Measurements from ENCODE around the gene IL17RE.

IL17RE gene

DNA sequence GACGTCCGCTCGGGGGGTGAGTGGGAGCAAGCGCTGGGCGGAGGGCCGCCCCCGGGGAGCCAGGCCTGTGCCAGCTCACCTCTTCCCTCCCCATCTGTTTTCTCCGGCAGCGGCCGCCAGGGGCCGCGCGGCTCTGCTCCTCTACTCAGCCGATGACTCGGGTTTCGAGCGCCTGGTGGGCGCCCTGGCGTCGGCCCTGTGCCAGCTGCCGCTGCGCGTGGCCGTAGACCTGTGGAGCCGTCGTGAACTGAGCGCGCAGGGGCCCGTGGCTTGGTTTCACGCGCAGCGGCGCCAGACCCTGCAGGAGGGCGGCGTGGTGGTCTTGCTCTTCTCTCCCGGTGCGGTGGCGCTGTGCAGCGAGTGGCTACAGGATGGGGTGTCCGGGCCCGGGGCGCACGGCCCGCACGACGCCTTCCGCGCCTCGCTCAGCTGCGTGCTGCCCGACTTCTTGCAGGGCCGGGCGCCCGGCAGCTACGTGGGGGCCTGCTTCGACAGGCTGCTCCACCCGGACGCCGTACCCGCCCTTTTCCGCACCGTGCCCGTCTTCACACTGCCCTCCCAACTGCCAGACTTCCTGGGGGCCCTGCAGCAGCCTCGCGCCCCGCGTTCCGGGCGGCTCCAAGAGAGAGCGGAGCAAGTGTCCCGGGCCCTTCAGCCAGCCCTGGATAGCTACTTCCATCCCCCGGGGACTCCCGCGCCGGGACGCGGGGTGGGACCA lies 30.4 kb downstream of the IL17RE start:
- TF ChIP-seq, protein P1, sequence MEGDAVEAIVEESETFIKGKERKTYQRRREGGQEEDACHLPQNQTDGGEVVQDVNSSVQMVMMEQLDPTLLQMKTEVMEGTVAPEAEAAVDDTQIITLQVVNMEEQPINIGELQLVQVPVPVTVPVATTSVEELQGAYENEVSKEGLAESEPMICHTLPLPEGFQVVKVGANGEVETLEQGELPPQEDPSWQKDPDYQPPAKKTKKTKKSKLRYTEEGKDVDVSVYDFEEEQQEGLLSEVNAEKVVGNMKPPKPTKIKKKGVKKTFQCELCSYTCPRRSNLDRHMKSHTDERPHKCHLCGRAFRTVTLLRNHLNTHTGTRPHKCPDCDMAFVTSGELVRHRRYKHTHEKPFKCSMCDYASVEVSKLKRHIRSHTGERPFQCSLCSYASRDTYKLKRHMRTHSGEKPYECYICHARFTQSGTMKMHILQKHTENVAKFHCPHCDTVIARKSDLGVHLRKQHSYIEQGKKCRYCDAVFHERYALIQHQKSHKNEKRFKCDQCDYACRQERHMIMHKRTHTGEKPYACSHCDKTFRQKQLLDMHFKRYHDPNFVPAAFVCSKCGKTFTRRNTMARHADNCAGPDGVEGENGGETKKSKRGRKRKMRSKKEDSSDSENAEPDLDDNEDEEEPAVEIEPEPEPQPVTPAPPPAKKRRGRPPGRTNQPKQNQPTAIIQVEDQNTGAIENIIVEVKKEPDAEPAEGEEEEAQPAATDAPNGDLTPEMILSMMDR (IDR thresholded peaks at IDR 0.05; ENCODE audit: poor library complexity, severe bottlenecking) = peak; percentile 89
- Histone ChIP-seq H3K9me3 (ENCODE audit: severe bottlenecking) (no peaks in the 10 kb centered on the region), H3K4me3 (ENCODE audit: severe bottlenecking) (peak overlapping the region; percentile 58), H3K27me3 (ENCODE audit: insufficient read depth, poor library complexity, severe bottlenecking) (no peaks in the 10 kb centered on the region), H3K36me3 (ENCODE audit: low read depth) (peaks cover 28% of the 10 kb centered on the region), H3K27ac (ENCODE audit: poor library complexity, severe bottlenecking) (peak overlapping the region; percentile 83), H3K4me1 (ENCODE audit: insufficient read depth, poor library complexity, severe bottlenecking) (peaks cover 15% of the 10 kb centered on the region)
- ATAC-seq (ENCODE audit: low read depth) (peak; percentile 69), DNase-seq (ENCODE audit: low spot score) (peak; percentile 78)

DNA sequence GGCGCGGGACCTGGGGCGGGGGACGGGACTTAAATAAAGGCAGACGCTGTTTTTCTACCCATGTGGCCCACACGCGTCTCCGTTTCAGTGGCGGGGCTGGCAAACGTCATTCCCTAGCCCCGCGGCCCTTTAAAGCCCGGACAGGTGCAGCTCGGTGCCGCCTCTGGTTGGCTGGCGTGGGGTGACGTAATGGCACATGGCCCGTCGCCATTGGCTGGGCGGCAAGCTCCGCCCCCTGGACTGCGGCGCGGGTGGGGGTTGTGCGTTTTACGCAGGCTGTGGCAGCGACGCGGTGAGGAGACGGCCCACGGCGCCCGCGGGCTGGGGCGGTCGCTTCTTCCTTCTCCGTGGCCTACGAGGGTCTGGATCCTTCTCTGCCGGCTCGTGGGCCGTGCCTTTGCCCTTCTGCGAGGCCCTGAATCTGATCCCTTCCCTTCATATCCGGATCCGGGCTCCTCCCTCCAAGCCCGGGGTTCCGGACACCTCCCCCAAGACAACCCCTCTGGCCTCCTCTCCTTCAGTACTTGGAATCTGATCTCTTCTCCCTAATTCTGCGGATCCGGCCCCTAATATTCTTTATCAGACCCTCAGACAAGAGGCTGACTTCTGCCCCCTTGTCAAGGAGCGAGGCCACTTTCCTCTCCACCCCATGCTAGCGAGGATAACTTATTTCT lies 31.1 kb downstream of the IL17RE start, which contains the start of gene CRELD1:
TSS of gene CRELD1 (plus strand) at position 274 of the 674 bp plus-strand sequence. CDS start 605 bp downstream, outside the sequence.
- no peaks in the 10 kb centered on the region for H3K27me3 ChIP-seq (ENCODE audit: insufficient read depth, poor library complexity, severe bottlenecking)
- ATAC-seq (ENCODE audit: low read depth) = peak; percentile 83
- peaks cover 28% of the 10 kb centered on the region for H3K36me3 ChIP-seq (ENCODE audit: low read depth)
- peak within 1 kb of the TSS; percentile 83 for H3K27ac ChIP-seq (ENCODE audit: poor library complexity, severe bottlenecking)
- H3K4me3 ChIP-seq (ENCODE audit: severe bottlenecking) = peak within 1 kb of the TSS; percentile 58
- H3K9me3 ChIP-seq (ENCODE audit: severe bottlenecking) = no peaks in the 10 kb centered on the region
- TF ChIP-seq, protein P1 (IDR thresholded peaks at IDR 0.05; ENCODE audit: poor library complexity, severe bottlenecking) = no peak
- DNase-seq (ENCODE audit: low spot score) = peak; percentile 97
- H3K4me1 ChIP-seq (ENCODE audit: insufficient read depth, poor library complexity, severe bottlenecking) = peaks cover 15% of the 10 kb centered on the region

DNA sequence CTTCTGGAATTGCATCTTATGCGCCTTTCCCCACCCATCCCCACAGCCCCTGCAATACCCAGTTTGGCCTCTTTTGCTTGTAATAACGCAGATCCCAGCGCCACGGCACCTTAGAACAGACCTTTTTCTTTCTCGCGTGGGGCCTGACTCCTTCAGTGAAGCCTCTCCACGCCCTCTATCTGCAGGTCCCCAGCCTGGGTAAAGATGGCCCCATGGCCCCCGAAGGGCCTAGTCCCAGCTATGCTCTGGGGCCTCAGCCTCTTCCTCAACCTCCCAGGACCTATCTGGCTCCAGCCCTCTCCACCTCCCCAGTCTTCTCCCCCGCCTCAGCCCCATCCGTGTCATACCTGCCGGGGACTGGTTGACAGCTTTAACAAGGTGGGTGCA lies 31.6 kb downstream of the IL17RE start:
- peak overlapping the region; percentile 83 for H3K27ac ChIP-seq (ENCODE audit: poor library complexity, severe bottlenecking)
- no peak for DNase-seq (ENCODE audit: low spot score)
- peaks cover 28% of the 10 kb centered on the region for H3K36me3 ChIP-seq (ENCODE audit: low read depth)
- H3K4me3 ChIP-seq (ENCODE audit: severe bottlenecking) = peak overlapping the region; percentile 58
- ATAC-seq (ENCODE audit: low read depth) = no peak
- no peaks in the 10 kb centered on the region for H3K9me3 ChIP-seq (ENCODE audit: severe bottlenecking)
- H3K4me1 ChIP-seq (ENCODE audit: insufficient read depth, poor library complexity, severe bottlenecking) = peaks cover 15% of the 10 kb centered on the region
- TF ChIP-seq, protein P1 (IDR thresholded peaks at IDR 0.05; ENCODE audit: poor library complexity, severe bottlenecking) = peak; percentile 13
- H3K27me3 ChIP-seq (ENCODE audit: insufficient read depth, poor library complexity, severe bottlenecking) = no peaks in the 10 kb centered on the region

DNA sequence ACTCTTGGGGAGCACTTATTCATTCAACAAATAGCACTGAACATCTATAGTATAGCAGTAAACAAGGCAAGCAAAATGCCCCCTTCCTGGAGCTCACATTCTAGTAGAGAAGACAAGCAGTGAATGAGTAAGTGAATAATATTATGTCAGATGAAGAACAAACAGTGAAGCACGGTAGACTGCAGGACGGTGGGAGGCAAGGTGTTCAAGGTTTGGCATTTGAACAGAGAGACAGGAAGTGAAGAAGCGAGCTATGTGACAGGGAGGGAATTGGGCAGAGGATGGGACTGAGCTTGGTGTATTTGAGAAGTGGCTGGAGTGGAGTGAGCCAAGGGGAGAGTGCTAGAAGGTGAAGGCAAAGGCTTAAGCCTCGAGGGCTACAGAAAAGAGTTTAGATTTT lies 32.3 kb downstream of the IL17RE start:
- peaks cover 28% of the 10 kb centered on the region for H3K36me3 ChIP-seq (ENCODE audit: low read depth)
- no peaks in the 10 kb centered on the region for H3K9me3 ChIP-seq (ENCODE audit: severe bottlenecking)
- no peak for ATAC-seq (ENCODE audit: low read depth)
- peak overlapping the region; percentile 83 for H3K27ac ChIP-seq (ENCODE audit: poor library complexity, severe bottlenecking)
- H3K4me1 ChIP-seq (ENCODE audit: insufficient read depth, poor library complexity, severe bottlenecking) = peaks cover 15% of the 10 kb centered on the region
- H3K4me3 ChIP-seq (ENCODE audit: severe bottlenecking) = peak overlapping the region; percentile 58
- TF ChIP-seq, protein P1 (IDR thresholded peaks at IDR 0.05; ENCODE audit: poor library complexity, severe bottlenecking) = no peak
- H3K27me3 ChIP-seq (ENCODE audit: insufficient read depth, poor library complexity, severe bottlenecking) = no peaks in the 10 kb centered on the region
- no peak for DNase-seq (ENCODE audit: low spot score)
